Measurements from ENCODE around the gene PCDHA13.

GRCh38 chr5:140883927-140884697 lies 2.2 kb downstream of the PCDHA13 start:
- TF ChIP-seq CTCF (IDR thresholded peaks at IDR 0.05) (no peak), POLR2A (IDR thresholded peaks at IDR 0.05) (no peak)
